Measurements from ENCODE around the gene ZBTB37.

DNA sequence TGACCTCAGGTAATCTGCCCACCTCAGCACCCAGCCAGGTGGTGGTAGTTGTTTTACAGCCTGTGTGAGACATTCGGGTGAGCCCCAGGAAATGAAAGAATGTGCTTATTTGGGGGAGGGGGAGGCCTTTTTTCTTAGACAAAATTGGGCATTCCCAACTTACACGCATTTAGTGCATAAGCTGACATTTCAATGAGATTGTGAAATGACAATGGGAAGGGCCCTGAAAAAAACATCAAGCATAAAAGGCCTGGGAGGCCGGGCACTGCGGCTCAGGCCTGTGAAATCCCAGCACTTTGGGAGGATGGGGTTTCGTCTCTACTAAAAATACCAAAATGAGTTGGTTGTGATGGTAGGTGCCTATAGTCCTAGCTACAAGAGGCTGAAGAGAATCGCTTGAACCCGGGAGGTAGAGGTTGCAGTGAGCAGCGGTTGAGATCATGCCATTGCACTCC is 5.4 kb upstream of the ZBTB37 start:
- TF ChIP-seq, protein P1, sequence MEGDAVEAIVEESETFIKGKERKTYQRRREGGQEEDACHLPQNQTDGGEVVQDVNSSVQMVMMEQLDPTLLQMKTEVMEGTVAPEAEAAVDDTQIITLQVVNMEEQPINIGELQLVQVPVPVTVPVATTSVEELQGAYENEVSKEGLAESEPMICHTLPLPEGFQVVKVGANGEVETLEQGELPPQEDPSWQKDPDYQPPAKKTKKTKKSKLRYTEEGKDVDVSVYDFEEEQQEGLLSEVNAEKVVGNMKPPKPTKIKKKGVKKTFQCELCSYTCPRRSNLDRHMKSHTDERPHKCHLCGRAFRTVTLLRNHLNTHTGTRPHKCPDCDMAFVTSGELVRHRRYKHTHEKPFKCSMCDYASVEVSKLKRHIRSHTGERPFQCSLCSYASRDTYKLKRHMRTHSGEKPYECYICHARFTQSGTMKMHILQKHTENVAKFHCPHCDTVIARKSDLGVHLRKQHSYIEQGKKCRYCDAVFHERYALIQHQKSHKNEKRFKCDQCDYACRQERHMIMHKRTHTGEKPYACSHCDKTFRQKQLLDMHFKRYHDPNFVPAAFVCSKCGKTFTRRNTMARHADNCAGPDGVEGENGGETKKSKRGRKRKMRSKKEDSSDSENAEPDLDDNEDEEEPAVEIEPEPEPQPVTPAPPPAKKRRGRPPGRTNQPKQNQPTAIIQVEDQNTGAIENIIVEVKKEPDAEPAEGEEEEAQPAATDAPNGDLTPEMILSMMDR (IDR thresholded peaks at IDR 0.05; ENCODE audit: low read depth, low read length, poor library complexity, severe bottlenecking), result no peak
- no peak for TF ChIP-seq EZH2phosphoT487 (IDR thresholded peaks at IDR 0.05; ENCODE audit: borderline replicate concordance, low read length)
